Activated CD8-positive, alpha-beta memory T cell treated with anti-CD3 and anti-CD28 coated beads for 48 hours (primary cell): ENCODE data around the gene HYAL2.
A peak's percentile ranks its signal among the peaks of the same experiment; 100 is the strongest.
"Not testable (repeated sequence)": the region's sequence is repeated elsewhere in the genome, so short reads cannot be mapped to it uniquely, and the experiment has no call there.

ENCODE experiments used
- DNase-seq, 3 experiments: peaks; one replicate each; pipeline ENCODE4 v3.0.0-alpha.2; 2020; ENCODE audit warnings: low read depth in 2 of 3, low spot score in 2 of 3

HYAL2 gene

GRCh38 chr3:50292159-50293078, 30.1 kb downstream of the HYAL2 start, which contains the start of gene IFRD2:
TSS of gene IFRD2 (minus strand) at chr3:50292429. CDS start at chr3:50292274, 155 bp downstream.
- DNase-seq = peak; percentile 77 to 88 (median 80)

- no peak for DNase-seq
These were observed 32.3 kb downstream of the HYAL2 start for GRCh38 chr3:50290161-50290641.

- no peak for DNase-seq
These were observed 33.4 kb downstream of the HYAL2 start for GRCh38 chr3:50289130-50289529.

- no peak for DNase-seq
These were observed 34.0 kb downstream of the HYAL2 start for GRCh38 chr3:50288387-50289007.

- DNase-seq = no peak
These were observed 35.3 kb downstream of the HYAL2 start for GRCh38 chr3:50287262-50287661.

GRCh38 chr3:50286322-50287227, 36.0 kb downstream of the HYAL2 start:
- DNase-seq = no peak

GRCh38 chr3:50284121-50284520, 38.4 kb downstream of the HYAL2 start:
- DNase-seq = not testable (repeated sequence)

GRCh38 chr3:50279255-50280016, 43.1 kb downstream of the HYAL2 start:
- no peak for DNase-seq

GRCh38 chr3:50278880-50279224, 43.7 kb downstream of the HYAL2 start, which contains the start of gene LSMEM2:
TSS of gene LSMEM2 (plus strand) at chr3:50279087. CDS start at chr3:50279114, 27 bp downstream.
- no peak for DNase-seq

- no peak for DNase-seq
These were observed 44.2 kb downstream of the HYAL2 start for GRCh38 chr3:50278123-50278879.

- no peak for DNase-seq
These were observed 45.8 kb downstream of the HYAL2 start for GRCh38 chr3:50276762-50277101.

GRCh38 chr3:50275996-50276761, 46.4 kb downstream of the HYAL2 start:
- DNase-seq = no peak

- DNase-seq = no peak
These were observed 47.2 kb downstream of the HYAL2 start for GRCh38 chr3:50275141-50275995.

GRCh38 chr3:50274371-50275104, 48.0 kb downstream of the HYAL2 start:
- DNase-seq = peak in 2 of 3 experiments; percentile 56 to 66

GRCh38 chr3:50273689-50274065, 48.9 kb downstream of the HYAL2 start:
- no peak for DNase-seq

- peak; percentile 76 to 98 (median 98) for DNase-seq
These were observed 49.4 kb downstream of the HYAL2 start for GRCh38 chr3:50272911-50273688.

- DNase-seq = not testable (repeated sequence)
These were observed 50.0 kb downstream of the HYAL2 start for GRCh38 chr3:50272538-50272910.
